Measurements from ENCODE around the gene HRCT1.
"Not testable (repeated sequence)": the region's sequence is repeated elsewhere in the genome, so short reads cannot be mapped to it uniquely, and the experiment has no call there.

The HRCT1 gene

GRCh38 chr9:35897376-35898099, 8.5 kb upstream of the HRCT1 start:
- DNase-seq: not testable (repeated sequence)

GRCh38 chr9:35898337-35898736, 7.7 kb upstream of the HRCT1 start:
- no peak for DNase-seq

- no peak for DNase-seq
Observed at GRCh38 chr9:35899021-35899420, 7.0 kb upstream of the HRCT1 start.

- DNase-seq: peak; percentile 51 to 53
Observed at GRCh38 chr9:35903049-35903448, 3.0 kb upstream of the HRCT1 start.

DNA sequence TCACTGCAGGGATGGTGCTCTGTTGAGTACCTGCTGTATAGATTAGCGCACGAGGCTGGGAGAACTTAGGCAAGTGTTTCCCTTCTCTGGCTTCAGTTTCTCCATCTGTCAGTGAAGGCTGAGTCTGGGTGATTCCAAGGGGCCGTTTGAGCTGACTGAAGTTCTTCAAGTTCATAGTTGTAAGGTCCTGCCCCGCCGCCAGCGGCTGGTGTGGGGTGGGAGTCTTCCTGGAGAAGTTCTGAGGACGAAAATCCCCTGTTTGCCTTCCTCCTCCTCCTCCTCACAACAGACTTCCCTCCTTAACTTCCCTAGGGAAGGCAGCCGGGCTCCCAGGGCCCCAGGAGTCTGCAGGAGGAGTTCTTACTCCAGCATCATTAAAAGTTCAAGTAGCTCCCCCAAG, 1.7 kb upstream of the HRCT1 start:
- no peak for DNase-seq

- no peak for DNase-seq
Observed at GRCh38 chr9:35905051-35905781, 786 bp upstream of the HRCT1 start.

DNA sequence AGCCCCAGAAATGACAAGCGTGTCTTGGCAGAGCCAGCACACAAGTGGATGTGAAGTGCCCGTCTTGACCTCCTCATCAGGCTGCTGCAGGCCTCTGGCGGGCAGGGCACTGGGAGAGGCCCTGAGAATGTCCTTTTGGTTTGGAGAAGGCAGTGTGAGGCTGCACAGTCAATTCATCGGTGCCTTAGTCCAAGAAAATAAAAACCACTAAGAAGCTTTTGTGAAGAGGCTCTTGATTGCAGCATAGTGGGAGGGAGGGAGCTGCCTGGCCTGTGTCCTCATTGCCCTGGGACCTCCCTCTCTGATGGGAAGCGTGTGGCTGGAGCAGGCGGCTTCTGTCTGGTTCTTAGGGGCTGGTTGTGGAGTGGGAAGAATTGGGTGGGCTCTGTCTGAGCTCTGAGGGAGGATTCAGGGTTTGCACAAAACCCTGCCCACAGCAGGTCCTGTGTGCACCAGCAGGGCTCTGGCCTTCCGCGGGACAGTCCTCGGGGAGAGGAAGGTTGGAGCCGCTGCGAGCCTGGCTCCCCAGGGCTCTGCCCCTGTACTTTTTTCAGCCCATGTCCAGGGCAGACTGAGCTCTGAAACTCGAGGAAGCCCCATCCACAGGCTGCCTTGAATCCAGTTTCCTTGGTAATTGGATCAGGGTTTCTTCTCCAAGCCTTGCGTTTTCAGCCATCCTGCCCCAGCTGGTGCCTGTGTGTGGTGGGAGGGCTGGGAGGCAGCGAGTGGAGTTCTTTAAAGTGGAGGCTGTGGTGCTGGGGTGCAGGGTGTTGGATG, 1.1 kb downstream of the HRCT1 start:
- DNase-seq: no peak

DNA sequence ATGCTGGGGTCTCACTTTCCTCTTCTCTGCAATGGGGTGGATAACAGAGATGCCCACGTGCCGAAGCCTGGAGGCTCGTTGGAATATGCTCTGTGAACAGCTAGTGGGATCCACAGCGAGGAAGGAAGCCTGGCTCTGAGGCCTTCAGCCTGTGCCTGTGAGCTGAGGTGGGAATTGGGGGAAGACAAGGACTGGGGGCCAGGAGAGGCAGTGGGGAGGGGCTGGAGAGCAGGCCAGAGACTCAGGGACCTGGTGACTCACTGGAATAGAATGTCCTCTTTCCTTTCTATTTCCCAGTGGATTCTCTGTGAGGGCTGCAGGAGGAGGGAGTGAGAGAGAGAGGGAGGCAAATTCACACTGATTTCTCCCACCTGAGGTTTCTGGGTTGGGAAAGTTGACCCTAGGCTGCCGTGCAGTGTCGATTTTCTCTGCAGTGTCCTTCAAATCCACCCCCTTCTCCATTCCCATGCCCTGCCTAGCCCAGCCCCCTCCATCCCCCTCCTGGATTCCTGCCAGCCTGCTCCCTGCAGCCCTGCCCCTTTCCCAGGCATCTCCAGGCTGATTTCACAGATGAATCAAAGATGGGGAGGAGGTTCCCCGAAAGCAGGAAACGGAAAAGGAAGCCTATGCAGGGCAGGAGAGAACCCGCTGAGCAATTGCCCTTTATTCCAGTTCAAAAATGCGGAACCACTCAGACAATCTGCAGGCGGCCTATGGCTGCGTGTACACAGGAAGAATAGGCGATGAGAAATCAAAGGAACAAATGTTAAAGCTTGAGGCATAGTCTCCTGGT, 1.9 kb downstream of the HRCT1 start:
- DNase-seq: peak; percentile 40 to 55

DNA sequence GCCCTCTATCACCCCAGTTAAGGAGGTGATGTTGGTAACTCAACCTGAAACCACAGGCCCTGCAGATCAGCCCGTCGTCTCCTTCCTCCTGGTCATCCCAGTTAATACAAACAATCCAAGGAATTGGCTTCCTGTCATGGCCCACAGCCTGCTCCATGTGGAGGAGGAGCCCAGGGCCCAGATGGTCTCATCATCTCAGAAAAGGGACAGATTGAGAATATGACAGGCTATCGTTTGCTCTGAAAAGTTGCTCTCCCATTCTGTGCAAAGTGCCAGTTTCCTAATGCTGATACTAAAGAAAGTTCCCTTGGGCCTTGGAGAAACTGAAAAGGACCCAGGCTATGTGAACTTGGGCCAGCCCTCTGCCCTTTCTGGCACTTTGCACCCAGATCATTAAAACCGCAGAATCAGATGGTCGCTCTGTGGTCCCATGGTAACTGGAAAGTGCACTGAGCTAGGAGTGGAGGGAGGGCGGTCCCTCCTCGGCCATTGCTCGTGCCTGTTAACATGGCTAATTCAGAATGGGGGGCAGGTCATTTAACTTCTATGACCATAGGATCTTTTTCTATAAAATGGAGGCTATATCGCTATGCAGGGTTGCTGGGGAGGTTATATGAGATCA, 2.6 kb downstream of the HRCT1 start:
- DNase-seq: no peak

GRCh38 chr9:35909274-35909673, 3.3 kb downstream of the HRCT1 start, which contains the start of gene SPAAR:
TSS of gene SPAAR (plus strand) at chr9:35909490. CDS start at chr9:35910464, 974 bp downstream.
- no peak for DNase-seq

DNA sequence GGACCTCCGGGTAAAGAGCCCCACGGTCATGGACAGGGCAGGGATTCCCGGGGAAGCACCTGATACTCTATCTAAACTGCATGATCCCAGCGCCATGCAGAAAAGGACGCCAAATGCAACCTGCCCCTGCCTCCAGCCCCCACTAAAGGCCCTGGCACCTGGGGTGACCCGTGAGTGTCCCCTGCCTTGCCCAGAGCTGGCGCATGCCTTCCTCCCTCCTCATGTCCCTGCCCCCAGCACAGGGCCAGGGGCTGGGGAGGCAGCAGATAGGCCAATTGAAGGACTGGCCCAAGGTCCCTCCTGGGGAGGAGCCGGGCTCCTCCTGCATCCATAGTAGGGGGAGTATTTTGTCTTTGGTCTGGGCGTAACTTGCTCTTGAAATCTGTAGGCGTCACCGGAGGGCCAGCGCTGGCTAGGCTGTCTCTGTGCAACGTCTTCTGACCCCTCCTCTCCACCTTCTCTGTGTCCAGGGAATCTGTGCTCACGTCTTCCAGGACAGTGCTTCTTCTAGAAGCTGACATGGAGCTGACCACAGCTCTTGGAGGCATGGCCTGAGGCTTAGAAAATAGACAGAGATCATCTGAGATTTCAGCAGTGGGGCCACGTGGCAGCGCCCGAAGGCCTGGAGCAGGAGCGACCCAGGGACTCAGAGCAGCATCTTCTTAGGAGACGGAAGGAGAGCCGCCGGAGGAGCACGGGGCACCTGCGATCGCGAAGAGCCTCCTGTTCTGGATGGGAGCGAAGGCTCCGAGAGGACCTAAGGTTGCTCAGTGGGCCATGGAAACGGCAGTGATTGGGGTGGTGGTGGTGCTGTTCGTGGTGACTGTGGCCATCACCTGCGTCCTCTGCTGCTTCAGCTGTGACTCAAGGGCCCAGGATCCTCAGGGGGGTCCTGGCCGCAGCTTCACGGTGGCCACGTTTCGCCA, 3.9 kb downstream of the HRCT1 start:
- no peak for DNase-seq

DNA sequence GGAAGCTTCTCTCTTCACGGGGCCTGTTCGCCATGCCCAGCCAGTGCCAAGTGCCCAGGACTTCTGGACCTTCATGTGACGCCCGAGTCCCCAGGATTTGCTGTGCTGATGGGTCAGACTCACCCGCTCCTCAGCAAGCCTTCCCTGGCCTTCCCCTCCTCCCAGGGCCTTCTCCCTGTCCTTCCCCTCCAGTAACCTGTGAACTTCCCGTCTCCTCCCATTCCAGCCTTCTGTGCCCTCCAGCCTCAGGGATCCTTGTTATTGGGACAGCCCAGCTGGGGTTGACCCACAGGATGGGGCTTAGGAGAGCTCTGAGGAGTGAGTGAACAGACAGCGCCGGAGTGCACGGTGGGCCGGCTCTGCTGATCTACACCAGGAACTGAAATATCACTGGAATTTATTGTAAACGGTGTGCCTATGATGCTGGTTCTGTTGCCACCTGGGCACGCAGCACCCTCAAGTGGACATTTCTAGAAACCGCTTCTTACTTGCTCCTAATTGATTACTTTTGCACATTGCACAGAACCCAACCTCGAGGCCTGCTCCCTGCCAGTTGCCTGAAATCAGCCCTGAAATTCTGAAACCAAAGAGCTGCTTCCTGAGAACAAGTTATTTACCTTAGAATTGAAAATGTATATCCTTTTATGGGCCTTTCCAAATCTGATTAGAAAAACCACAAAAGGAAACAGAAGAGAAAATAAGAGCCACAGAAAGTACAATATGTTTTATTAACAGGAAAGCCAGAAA, 4.8 kb downstream of the HRCT1 start:
- peak; percentile 33 to 39 for DNase-seq

DNA sequence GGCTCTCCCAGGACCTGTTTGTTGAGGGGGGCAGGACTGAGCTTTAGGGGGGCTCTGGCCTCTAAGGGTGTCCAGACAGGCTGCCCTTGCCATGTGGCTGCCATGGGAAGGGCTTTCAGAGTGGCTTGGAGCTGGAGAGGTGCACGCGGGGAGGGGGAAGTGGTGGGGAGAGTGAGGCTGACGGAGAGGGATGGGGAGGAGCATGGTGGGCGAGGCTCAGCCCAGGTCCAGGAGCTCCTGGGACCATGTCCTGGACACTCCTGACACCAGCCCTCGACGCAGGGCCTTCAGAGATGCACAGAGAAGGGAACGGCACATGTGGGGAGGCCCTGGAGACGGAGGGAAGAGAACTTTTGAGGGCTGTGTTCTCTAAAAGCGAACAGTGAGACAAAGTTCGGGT, 5.7 kb downstream of the HRCT1 start:
- DNase-seq: no peak

DNA sequence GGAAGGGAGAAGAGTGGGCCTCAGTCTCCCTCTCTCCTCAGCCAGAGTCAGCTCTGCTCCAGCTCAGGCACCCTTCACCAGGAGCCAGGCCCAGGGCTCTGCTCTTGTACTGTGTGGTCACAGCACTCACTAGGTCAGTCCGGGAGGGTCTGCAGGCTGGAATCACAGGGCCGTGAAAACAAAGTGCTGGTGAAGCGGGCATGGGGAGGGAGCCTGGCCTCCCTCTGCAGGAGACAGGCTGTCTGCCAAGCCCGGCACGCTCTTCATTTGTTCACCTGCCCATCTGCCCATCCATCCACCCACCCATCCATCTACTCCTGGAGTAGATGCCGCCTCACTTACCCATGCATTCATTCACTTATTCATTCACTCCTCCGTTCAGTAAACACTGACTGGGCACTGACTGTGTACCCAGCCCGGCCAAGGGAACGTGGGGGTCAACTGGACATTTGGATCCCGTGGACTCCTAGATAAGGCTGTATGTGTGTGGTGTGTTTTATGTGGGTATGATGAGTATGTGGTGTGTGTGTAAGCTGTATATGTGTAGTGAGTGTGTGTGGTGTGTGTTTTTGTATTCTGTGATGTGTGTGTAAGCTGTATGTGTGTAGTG, 6.9 kb downstream of the HRCT1 start:
- no peak for DNase-seq

DNA sequence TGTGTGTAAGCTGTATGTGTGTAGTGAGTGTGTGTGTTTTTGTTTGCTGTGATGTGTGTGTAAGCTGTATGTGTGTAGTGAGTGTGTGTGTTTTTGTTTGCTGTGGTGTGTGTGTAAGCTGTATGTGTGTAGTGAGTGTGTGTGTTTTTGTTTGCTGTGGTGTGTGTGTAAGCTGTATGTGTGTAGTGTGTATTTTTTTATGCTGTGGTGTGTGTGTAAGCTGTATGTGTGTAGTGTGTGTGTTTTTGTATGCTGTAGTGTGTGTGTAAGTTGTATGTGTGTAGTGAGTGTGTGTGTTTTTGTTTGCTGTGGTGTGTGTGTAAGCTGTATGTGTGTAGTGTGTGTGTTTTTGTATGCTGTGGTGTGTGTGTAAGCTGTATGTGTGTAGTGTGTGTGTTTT, 7.4 kb downstream of the HRCT1 start:
- DNase-seq: not testable (repeated sequence)

GRCh38 chr9:35914301-35914807, 8.4 kb downstream of the HRCT1 start:
- peak in 1 of 2 donors; percentile 9 for DNase-seq

DNA sequence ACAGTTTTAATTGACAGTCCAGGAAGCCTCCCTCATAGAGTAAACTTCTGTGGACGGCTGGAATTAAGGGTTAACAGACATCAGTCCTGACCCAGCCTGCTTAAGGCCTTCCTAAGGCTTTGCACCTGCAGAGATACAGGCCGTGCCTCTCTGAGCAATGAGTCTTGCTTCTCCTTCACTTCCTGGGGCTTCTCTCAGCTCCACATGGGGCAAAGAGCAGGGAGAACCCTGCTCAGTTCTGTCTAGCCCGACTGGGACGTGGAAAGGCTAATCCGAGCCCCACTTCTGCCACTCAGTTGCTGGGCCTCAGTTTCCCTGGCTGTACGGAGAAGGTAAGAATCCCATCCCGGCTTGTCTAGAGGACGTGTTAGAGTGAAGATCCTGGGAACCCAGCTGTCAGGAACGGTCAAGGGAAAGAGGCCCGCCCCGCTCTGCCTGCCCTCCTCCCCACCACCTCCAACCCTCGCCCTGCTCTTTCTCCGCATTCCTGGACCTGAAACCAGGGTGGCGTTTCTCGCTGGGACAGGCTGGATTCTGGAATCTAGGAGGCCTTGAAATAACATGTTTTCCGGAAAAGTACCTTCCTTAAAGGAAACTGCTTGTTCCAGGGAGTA, 9.8 kb downstream of the HRCT1 start:
- no peak for DNase-seq

- DNase-seq: no peak
Observed at GRCh38 chr9:35917261-35917660, 11.3 kb downstream of the HRCT1 start.

- DNase-seq: no peak
Observed at GRCh38 chr9:35918780-35919179, 12.8 kb downstream of the HRCT1 start.

Measured in inflammatory macrophage (primary cell).